Esophagus squamous epithelium (tissue), 5 donors: ENCODE data around the gene ATP6V1G3. TPM values are rescaled to one million over a fixed set of nuclear protein-coding genes. Genes with fewer than 3 reads are reported as not detected.

Experiments used
- DNase-seq: peaks from one replicate; lab custom pipeline; 2025; lab: John Stamatoyannopoulos, UW
- H3K27ac ChIP-seq, 4 donors: fragments of 200-600 bp; sonication (generic); one replicate each; pipeline ENCODE4 v1.5.1; 2016 to 2019; ENCODE audit warnings: mild to moderate bottlenecking in 1 of 4
- H3K27me3 ChIP-seq, 4 donors: fragments of 200-600 bp; sonication (generic); 1 replicate in 3 of 4; 2 replicates in 1 of 4; pipeline versions ENCODE4 v1.5.1 to v1.6.0; 2017 to 2021; ENCODE audit warnings: antibody characterized with exemption in 1 of 4
- H3K36me3 ChIP-seq, 3 donors: fragments of 200-600 bp; sonication (generic); one replicate each; pipeline ENCODE4 v1.5.1; 2016 to 2019
- H3K4me1 ChIP-seq, 3 donors: fragments of 200-600 bp; sonication (generic); one replicate each; pipeline ENCODE4 v1.5.1; 2017 to 2019
- H3K4me3 ChIP-seq, 4 donors: fragments of 200-600 bp; sonication (generic); 1 replicate in 3 of 4; 2 replicates in 1 of 4; pipeline ENCODE4 v1.5.1; 2016 to 2019; ENCODE audit warnings: mild to moderate bottlenecking in 2 of 4, moderate library complexity in 1 of 4
- H3K9me3 ChIP-seq, 3 donors: fragments of 200-600 bp; sonication (generic); one replicate each; pipeline ENCODE4 v1.5.1; 2016 to 2019
- POLR2A ChIP-seq, 4 donors: fragments of 450-650 bp; IDR thresholded peaks; one replicate each; pipeline ENCODE4 v1.6.1; 2017; ENCODE audit warnings: antibody characterized with exemption in 4 of 4, mild to moderate bottlenecking in 4 of 4, moderate library complexity in 3 of 4
- WGBS, 2 donors: methylation state at CpG; one replicate each; pipeline ENCODE4 v1.1.5; 2018; 5-methylcytosine and 5-hydroxymethylcytosine counted together
- intact Hi-C: fragments of 100-400 bp; cut with DNase I; formaldehyde crosslinking; loops from one replicate; pipeline ENCODE4 v1.15.0; 2022
- total RNA-seq, 4 donors: library from RNA; depleted of rRNA; stranded (reverse); fragments of >200 nt; gene quantifications; one replicate each; pipeline ENCODE4 v1.1.0, GENCODE V29; 2016
- TF ChIP-seq, protein P1 (sequence below), 6 experiments: fragments of 450-650 bp in 4 of 6; fragments of 200-600 bp in 2 of 6; sonication (generic) in 2 of 6; IDR thresholded peaks; one replicate each; pipeline ENCODE4 v1.5.1; 2016 to 2019; ENCODE audit warnings: antibody characterized with exemption in 6 of 6, mild to moderate bottlenecking in 4 of 6, moderate library complexity in 4 of 6
- donor health status: DM: yes; HTN: yes; CAD: no.

The ATP6V1G3 gene
- total RNA-seq, 4 donors from 2014 or later, result not detected

DNA sequence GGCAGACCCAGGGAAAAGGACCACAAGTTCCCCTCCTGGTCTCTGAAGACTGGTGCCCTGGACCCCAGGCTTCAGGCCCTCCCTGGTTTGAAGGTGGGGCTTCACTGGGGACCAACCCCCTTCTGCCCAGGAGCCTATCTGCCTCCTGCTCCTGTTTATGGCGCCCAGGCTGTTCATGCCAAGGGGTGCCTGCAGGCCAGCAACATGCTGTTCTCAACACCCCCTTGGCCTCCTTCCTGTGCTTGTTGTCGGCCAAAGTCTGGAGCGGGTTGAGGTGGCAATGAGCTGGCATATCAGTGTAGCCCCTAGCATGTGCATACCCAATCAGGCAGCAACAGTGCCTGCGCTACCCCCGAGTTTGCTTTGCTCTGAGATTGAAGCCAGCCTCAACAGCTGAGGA, 46.3 kb downstream of the ATP6V1G3 start:
- no peak overlapping the region for H3K4me3 ChIP-seq
- no peak for DNase-seq
- H3K27me3 ChIP-seq, result no peaks in the 10 kb centered on the region
- no peaks in the 10 kb centered on the region for H3K9me3 ChIP-seq
- intact Hi-C loops, result no loop called here
- H3K4me1 ChIP-seq, result peaks cover 0 to 7% (median 0%) of the 10 kb centered on the region in 3 donors
- no peak overlapping the region for H3K27ac ChIP-seq
- H3K36me3 ChIP-seq, result no peaks in the 10 kb centered on the region
- WGBS, 2 donors, result 100% methylated on average over 1 of the region's 5 CpGs; no CpG with 5 or more reads in 1 of the 2 donors
- TF ChIP-seq, protein P1, sequence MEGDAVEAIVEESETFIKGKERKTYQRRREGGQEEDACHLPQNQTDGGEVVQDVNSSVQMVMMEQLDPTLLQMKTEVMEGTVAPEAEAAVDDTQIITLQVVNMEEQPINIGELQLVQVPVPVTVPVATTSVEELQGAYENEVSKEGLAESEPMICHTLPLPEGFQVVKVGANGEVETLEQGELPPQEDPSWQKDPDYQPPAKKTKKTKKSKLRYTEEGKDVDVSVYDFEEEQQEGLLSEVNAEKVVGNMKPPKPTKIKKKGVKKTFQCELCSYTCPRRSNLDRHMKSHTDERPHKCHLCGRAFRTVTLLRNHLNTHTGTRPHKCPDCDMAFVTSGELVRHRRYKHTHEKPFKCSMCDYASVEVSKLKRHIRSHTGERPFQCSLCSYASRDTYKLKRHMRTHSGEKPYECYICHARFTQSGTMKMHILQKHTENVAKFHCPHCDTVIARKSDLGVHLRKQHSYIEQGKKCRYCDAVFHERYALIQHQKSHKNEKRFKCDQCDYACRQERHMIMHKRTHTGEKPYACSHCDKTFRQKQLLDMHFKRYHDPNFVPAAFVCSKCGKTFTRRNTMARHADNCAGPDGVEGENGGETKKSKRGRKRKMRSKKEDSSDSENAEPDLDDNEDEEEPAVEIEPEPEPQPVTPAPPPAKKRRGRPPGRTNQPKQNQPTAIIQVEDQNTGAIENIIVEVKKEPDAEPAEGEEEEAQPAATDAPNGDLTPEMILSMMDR (IDR thresholded peaks at IDR 0.05), result no peak
- TF ChIP-seq POLR2A (IDR thresholded peaks at IDR 0.05), result no peak

DNA sequence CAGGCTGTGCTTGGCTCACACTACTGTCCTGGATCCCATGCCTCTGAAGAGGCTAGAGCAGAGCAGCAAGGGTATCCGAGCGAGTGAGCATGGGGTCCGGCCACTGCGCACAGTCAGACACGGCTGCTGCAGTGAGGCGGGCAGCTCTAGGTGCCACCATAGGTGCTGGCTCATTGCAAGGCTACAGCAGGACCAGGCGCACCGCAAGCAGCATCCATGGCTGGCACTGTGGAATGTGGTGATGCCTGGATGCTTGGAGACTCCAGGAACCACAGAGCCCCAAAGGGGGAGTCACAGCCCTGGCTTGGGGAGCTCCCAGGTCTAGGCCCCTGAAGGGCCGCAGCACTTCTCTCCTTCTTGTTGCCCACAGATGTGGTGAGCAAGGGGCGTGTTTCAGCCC, 47.2 kb downstream of the ATP6V1G3 start:
- H3K36me3 ChIP-seq, result no peaks in the 10 kb centered on the region
- H3K27me3 ChIP-seq, result no peaks in the 10 kb centered on the region
- no peak for TF ChIP-seq POLR2A (IDR thresholded peaks at IDR 0.05)
- TF ChIP-seq, protein P1 (IDR thresholded peaks at IDR 0.05), result no peak
- no peaks in the 10 kb centered on the region for H3K9me3 ChIP-seq
- peaks cover 0 to 7% (median 0%) of the 10 kb centered on the region in 3 donors for H3K4me1 ChIP-seq
- DNase-seq, result no peak
- no peak overlapping the region for H3K4me3 ChIP-seq
- no peak overlapping the region for H3K27ac ChIP-seq
- intact Hi-C loops, result no loop called here
- 95 to 100% methylated on average over 4 of the region's 10 CpGs for WGBS, 2 donors

DNA sequence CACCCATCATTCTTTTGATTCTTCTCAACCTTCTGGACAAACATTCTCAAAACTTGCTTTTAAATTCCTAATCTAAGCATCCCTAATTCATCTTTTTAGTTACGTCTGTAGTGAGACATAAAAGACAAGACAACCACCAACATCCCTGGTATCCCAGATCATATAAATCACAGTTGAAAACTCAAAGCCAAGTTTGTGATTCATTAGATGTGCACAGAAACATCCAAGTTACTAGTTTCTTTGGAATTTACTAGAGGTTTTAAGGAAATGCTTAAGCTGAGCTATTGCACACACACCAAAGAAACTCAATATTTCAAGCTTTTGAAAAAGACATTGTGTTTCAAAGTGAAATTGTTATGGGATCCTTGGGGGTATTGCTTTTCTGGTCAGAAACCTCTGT, 47.6 kb downstream of the ATP6V1G3 start:
- WGBS, 2 donors, result 35 to 50% methylated on average over 1 of the region's 1 CpG
- intact Hi-C loops, result no loop called here

DNA sequence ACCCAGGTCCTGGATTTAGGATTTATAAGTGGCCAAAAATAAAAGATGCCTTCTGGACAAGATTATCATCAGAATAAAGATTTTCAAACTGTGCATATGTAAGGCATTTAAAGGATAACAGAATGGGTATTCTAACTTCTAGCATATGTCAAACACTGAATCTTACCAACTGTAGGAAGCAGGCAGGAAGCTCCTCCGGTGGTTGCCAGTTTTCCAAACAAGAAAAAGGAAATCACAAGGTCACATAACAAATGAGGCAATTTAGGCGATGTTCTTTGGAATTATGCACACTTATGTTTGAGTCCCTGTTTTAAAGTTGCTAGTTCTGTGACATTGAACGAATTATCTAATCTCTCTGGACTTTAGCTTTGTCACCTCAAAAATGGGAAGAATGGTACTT, 48.9 kb downstream of the ATP6V1G3 start:
- intact Hi-C loops, result no loop called here
- TF ChIP-seq, protein P1 (IDR thresholded peaks at IDR 0.05), result no peak
- TF ChIP-seq POLR2A (IDR thresholded peaks at IDR 0.05), result no peak

More for the DNA sequence above, 47.6 kb downstream of the ATP6V1G3 start:
- H3K4me1 ChIP-seq, result peaks cover 0 to 7% (median 0%) of the 10 kb centered on the region in 3 donors
- no peak for TF ChIP-seq POLR2A (IDR thresholded peaks at IDR 0.05)
- TF ChIP-seq, protein P1 (IDR thresholded peaks at IDR 0.05), result no peak
- no peak overlapping the region for H3K4me3 ChIP-seq
- H3K27ac ChIP-seq, result no peak overlapping the region
- H3K36me3 ChIP-seq, result no peaks in the 10 kb centered on the region
- no peaks in the 10 kb centered on the region for H3K27me3 ChIP-seq
- no peaks in the 10 kb centered on the region for H3K9me3 ChIP-seq
- DNase-seq, result no peak

DNA sequence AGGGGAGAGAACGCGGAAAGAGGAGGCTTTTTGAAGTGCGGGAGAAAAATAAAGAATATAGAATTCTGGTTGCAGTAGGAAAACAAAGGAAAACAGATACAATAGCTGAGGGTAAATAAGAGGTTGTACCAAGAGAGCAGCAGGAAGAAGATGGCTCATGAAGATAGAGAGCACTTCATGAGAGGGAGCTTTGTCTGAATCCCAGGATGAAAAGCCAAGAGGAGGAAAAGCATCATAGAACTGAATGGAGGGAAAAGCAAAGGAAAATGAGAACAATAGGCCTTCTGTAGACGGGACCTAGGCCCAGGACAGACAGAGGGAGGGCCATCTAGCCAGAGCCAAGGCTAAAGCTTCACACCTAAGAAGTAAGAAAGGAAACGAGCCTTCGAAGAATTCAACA, 49.5 kb downstream of the ATP6V1G3 start:
- no peaks in the 10 kb centered on the region for H3K4me1 ChIP-seq
- no peak overlapping the region for H3K27ac ChIP-seq
- intact Hi-C loops, result no loop called here
- no peak for TF ChIP-seq POLR2A (IDR thresholded peaks at IDR 0.05)
- TF ChIP-seq, protein P1 (IDR thresholded peaks at IDR 0.05), result no peak
- WGBS, 2 donors, result 79 to 80% methylated on average over 6 of the region's 6 CpGs
- no peaks in the 10 kb centered on the region for H3K36me3 ChIP-seq
- no peaks in the 10 kb centered on the region for H3K9me3 ChIP-seq
- H3K4me3 ChIP-seq, result no peak overlapping the region
- no peak for DNase-seq
- H3K27me3 ChIP-seq, result no peaks in the 10 kb centered on the region

More for the DNA sequence above, 48.9 kb downstream of the ATP6V1G3 start:
- Histone ChIP-seq H3K27ac (no peak overlapping the region), H3K4me3 (no peak overlapping the region), H3K4me1 (no peaks in the 10 kb centered on the region), H3K36me3 (no peaks in the 10 kb centered on the region), H3K27me3 (no peaks in the 10 kb centered on the region), H3K9me3 (no peaks in the 10 kb centered on the region)
- no peak for DNase-seq
- 49 to 60% methylated on average over 3 of the region's 3 CpGs for WGBS, 2 donors
